Fibroblast of lung (primary cell): Measurements from ENCODE around the gene RYR1.

Experiments
- EZH2 ChIP-seq: IDR thresholded peaks from 2 replicates; pipeline ENCODE4 v1.5.1; 2012; ENCODE audit warnings: low read length, control low read depth, mild to moderate bottlenecking; ENCODE audit errors: missing control alignments
- TF ChIP-seq, protein P1 (sequence below), 2 donors: IDR thresholded peaks in 1 of 2; conservative IDR thresholded peaks in 1 of 2; 1 replicate in 1 of 2; 2 replicates in 1 of 2; pipeline ENCODE4 v1.5.1; 2011 to 2012; ENCODE audit warnings: low read length in 2 of 2, control low read depth in 1 of 2, inconsistent platforms in 1 of 2, low read depth in 1 of 2, mild to moderate bottlenecking in 1 of 2

DNA sequence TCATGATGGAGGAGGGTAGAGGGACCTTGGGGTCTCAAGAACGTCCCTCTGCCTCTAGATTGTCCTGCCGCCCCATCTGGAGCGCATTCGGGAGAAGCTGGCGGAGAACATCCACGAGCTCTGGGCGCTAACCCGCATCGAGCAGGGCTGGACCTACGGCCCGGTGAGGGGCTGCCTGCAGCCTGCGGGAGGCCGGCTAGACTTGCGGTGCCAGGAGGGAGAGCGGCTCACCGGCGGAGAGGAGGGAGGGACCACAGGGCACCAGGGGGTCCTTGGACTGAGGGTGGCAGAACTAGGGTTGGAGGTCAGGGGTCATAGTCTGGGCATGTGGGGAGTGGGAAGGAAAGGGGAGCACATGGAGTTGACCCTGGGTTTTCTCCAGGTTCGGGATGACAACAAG lies 29.9 kb downstream of the RYR1 start:
- TF ChIP-seq, protein P1, sequence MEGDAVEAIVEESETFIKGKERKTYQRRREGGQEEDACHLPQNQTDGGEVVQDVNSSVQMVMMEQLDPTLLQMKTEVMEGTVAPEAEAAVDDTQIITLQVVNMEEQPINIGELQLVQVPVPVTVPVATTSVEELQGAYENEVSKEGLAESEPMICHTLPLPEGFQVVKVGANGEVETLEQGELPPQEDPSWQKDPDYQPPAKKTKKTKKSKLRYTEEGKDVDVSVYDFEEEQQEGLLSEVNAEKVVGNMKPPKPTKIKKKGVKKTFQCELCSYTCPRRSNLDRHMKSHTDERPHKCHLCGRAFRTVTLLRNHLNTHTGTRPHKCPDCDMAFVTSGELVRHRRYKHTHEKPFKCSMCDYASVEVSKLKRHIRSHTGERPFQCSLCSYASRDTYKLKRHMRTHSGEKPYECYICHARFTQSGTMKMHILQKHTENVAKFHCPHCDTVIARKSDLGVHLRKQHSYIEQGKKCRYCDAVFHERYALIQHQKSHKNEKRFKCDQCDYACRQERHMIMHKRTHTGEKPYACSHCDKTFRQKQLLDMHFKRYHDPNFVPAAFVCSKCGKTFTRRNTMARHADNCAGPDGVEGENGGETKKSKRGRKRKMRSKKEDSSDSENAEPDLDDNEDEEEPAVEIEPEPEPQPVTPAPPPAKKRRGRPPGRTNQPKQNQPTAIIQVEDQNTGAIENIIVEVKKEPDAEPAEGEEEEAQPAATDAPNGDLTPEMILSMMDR (conservative IDR thresholded peaks at IDR 0.05 in 1 of 2, IDR thresholded peaks at IDR 0.05 in 1 of 2; ENCODE audit: low read depth in 1 of 2, low read length in 2 of 2) = no peak
- TF ChIP-seq EZH2 = no peak
